DMS 273 treated with DMSO at 0.1 percent for 48 hours (cell line): ENCODE data around the gene EMILIN3.

ENCODE experiments used
- DNase-seq: peaks from one replicate; lab custom pipeline; 2025; lab: John Stamatoyannopoulos, UW

EMILIN3 gene

GRCh38 chr20:41391587-41392001, 25.0 kb upstream of the EMILIN3 start:
- DNase-seq = no peak

DNA sequence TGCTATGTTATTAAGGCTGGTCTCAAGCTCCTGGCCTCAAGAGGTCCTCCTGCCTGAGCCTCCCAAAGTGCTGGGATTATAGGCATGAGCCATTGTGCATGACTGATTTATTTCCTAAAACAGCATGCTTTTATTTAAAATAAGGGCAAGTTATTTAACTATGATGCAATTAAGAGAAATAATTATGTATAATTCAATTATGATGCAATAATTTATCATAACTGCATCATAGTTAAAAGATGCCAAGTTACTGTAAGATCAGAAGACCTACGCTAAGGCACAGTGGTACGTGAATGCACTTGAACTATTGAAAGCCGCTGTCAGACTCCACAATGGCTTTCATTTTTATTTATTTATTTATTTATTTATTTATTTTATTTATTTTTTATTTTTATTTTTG, 24.3 kb upstream of the EMILIN3 start:
- DNase-seq = no peak

DNA sequence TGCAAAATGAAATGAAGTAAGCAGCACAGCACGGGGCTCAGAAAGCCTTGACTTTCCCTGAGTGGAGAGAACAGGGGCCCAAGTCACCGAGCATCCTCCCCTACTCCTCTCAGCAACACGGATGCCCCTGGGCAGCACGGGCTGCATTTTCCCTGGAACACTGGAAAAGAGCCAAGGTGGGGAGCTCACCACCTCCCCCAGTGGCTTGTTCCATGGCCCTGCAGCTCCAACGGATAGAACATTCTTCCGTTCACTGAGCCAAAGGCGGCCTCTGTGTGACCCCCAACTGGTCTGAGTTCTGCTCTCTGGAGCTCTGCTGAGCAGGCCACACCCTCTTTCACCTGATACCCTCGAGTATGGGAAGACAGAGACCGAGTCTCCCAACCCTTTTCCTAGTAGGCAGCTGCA, 20.8 kb upstream of the EMILIN3 start:
- no peak for DNase-seq

DNA sequence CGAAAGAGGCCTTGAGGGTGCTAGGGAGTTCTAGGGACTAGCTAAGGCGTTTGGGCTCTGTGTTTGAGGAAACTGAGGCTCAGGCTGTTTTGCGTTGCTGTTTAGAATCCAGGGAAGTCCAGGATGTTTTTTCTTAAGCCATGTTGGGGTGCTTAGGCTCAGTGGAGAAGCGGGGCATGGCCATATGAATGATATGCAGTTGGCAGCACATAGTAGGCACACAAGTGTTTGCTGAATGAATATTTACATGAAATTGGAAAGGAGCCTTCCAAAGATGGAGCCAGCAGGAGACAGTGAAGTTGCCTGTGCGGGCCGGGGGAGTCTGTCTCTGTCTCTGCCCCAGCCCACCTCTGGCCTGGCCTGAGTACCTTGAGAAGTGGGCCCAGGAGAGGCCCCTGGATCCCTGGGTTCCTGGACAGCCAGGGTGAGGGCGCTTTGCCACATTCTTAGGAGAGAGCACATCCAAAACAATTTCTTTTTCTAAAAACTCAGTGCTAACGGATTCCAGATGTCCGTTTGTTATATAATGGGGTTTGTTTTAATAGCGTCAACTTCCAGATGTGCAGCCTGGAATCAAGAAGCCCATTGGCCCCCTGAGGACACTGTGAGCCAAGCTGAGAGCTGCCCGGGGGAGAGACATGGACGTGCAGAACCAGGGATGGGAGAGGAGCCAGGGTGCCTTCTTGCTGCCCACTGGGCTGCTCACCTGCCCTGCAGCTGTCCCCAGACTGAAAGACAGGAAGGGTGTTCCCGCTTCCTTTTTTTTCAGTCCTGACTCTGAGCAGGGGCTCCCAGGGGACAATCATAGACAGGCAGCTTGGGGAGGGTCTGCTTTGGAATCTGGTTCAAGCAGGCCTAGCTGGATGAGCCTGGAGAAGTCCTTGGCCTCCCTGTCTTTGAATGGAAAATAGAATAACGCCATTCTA, 20.1 kb upstream of the EMILIN3 start:
- DNase-seq = no peak

GRCh38 chr20:41382791-41383305, 16.2 kb upstream of the EMILIN3 start:
- no peak for DNase-seq

- no peak for DNase-seq
Observed at GRCh38 chr20:41380551-41381193, 14.1 kb upstream of the EMILIN3 start.

- no peak for DNase-seq
Observed at GRCh38 chr20:41379551-41379950, 12.9 kb upstream of the EMILIN3 start.

- no peak for DNase-seq
Observed at GRCh38 chr20:41377275-41377674, 10.7 kb upstream of the EMILIN3 start.

DNA sequence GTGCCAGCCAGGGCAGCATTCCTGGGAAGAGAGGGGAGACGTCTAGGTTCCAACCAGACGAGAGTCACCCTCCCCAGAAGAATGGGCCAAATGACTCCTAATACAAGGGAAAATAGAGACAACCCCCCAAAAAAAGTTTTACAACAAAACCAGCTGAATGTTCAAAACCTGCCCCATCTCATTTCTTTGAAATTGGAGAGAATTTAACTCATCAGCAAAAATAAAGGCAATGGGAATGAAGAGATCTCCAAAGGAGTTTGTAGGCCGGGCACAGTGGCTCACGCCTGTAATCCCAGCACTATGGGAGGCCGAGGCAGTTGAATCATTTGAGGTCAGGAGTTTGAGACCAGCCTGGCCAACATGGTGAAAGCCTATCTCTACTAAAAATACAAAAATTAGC, 9.7 kb upstream of the EMILIN3 start:
- no peak for DNase-seq

- DNase-seq = no peak
Observed at GRCh38 chr20:41375846-41376245, 9.2 kb upstream of the EMILIN3 start.

- DNase-seq = no peak
Observed at GRCh38 chr20:41373931-41374920, 7.6 kb upstream of the EMILIN3 start.

GRCh38 chr20:41373251-41373783, 6.7 kb upstream of the EMILIN3 start:
- no peak for DNase-seq

- no peak for DNase-seq
Observed at GRCh38 chr20:41371371-41371770, 4.8 kb upstream of the EMILIN3 start.

DNA sequence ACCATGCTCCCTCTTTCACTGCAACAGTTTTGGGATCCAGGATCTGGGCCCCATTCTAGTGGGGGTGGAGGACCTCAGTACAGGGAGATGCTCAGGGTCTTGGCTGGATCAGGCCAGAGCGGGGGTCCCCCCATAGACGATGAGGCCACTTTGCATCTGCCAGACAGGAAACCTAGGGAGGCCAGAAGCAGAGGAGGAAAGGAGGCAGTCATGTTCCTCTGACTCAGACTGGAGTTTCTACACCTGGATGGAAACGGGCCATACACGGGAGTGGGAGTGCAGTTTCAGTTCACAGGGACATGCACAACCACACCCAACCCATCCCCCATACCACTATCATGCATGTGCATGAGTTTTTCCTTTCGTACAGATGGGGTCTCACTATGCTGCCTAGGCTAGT, 3.6 kb upstream of the EMILIN3 start:
- no peak for DNase-seq

- no peak for DNase-seq
Observed at GRCh38 chr20:41369673-41370072, 3.1 kb upstream of the EMILIN3 start.

- no peak for DNase-seq
Observed at GRCh38 chr20:41367956-41368355, 1.3 kb upstream of the EMILIN3 start.

GRCh38 chr20:41367393-41367695, 726 bp upstream of the EMILIN3 start:
- DNase-seq = no peak

DNA sequence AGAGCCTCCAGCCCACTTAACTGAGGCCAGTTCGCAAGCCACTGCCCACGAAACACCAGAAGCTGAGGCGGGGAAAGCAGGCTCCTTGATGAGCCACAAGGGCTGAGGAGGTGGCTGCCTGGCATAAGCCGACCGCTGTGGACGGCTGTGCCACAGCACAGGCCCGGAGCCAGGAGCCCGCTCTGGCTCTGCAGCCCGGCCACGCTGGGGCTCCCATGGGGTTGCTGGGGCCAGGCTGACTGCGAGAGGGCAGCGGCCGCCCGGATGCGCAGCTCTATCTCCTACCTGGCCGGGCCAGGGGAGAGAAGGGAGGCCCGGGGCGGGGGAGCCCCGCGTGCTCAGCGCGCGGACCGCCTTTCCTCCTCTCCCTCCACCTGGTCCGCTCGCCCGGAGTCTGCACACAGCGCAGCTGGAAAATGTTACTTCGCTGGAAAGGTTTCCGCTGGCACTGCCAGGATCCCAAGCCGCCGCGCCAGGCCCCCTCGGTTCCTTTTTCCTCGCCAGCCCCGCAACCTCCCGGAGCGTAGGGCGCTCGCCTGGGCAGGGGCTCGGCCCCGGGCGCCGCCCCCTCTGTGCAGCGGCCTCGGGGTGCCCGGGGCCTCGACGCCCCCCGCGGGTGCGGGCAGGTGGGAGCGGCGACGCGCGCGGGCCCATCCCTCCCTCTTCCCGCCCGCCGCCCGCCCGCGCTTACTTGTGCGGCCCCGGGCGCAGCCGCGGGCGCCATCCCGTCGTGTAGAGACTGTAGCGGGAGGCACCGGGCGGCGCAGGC, 657 bp downstream of the EMILIN3 start:
- no peak for DNase-seq

DNA sequence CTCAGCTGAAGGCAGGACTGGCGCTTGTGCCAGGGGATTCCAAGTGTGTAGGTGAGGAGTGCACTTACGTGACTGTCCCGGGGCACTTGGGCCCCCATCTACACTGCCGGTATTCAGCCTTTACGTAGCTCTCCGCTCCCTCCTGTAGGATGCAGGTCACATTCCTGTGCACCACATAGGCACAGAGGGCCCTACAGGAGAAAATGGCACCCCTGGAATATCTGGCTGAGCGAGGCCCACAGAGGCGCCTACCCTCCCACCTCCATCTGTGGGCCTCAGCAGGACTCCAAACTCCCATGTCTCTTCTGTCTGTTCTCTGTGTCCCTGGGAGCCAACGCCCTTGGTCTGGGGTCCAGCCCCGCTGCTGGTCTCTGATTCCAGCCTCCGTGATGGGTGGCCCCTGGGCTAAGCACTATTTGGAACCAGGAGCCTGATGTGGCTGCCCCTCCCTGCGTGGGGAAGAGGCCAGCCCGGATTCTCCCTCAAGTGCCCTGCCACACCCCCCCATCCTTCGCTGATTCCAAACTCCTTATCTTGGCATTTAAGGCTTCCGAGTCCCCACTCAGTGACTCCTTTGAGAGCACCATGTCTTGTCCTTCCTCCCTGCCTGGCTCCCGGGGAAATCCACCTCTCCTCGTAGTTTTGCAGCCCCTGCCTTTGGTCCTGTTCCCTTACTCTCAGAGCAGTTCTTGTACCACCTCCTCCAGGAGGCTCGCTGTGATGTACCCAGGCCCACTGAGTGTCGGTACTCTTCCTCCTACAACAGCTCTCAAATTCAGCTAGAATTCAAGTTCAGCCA, 1.5 kb downstream of the EMILIN3 start:
- DNase-seq = no peak

GRCh38 chr20:41364236-41364855, 2.3 kb downstream of the EMILIN3 start:
- no peak for DNase-seq
